Peyer's patch (tissue), 4 donors: ENCODE data around the gene TMEM14C. TPM values are rescaled to one million over a fixed set of nuclear protein-coding genes. Genes with fewer than 3 reads are reported as not detected.
A peak's percentile ranks its signal among the peaks of the same experiment; 100 is the strongest.
"Not testable (repeated sequence)": the region's sequence is repeated elsewhere in the genome, so short reads cannot be mapped to it uniquely, and the experiment has no call there.

Source experiments
- DNase-seq, 3 donors: peaks; one replicate each; pipeline ENCODE4 v3.0.0-alpha.2; 2017 to 2019
- H3K27ac ChIP-seq, 4 donors: fragments of 200-600 bp; sonication (generic); one replicate each; pipeline ENCODE4 v1.5.1; 2016 to 2019
- H3K27me3 ChIP-seq, 2 donors: fragments of 200-600 bp; sonication (generic); one replicate each; pipeline ENCODE4 v1.5.1; 2019
- H3K36me3 ChIP-seq, 3 donors: fragments of 200-600 bp; sonication (generic); one replicate each; pipeline ENCODE4 v1.5.1; 2016 to 2019
- H3K4me1 ChIP-seq, 4 donors: fragments of 200-600 bp; sonication (generic); one replicate each; pipeline ENCODE4 v1.5.1; 2016 to 2019
- H3K4me3 ChIP-seq, 4 donors: fragments of 200-600 bp; sonication (generic); 1 replicate in 3 of 4; 2 replicates in 1 of 4; pipeline ENCODE4 v1.5.1; 2016 to 2019; ENCODE audit warnings: mild to moderate bottlenecking in 1 of 4
- H3K9me3 ChIP-seq, 4 donors: fragments of 200-600 bp; sonication (generic); one replicate each; pipeline ENCODE4 v1.5.1; 2016 to 2019; ENCODE audit warnings: mild to moderate bottlenecking in 1 of 4
- CTCF ChIP-seq, 6 experiments: fragments of 450-650 bp in 4 of 6; fragments of 200-600 bp in 2 of 6; sonication (generic) in 1 of 6; IDR thresholded peaks; one replicate each; pipeline ENCODE4 v1.5.1; 2017 to 2019; ENCODE audit warnings: antibody characterized with exemption in 6 of 6, mild to moderate bottlenecking in 3 of 6, moderate library complexity in 1 of 6
- POLR2A ChIP-seq, 2 donors: fragments of 450-650 bp; IDR thresholded peaks; one replicate each; pipeline ENCODE4 v1.5.1; 2017; ENCODE audit warnings: antibody characterized with exemption in 2 of 2, mild to moderate bottlenecking in 2 of 2, moderate library complexity in 2 of 2
- total RNA-seq, 4 donors: library from RNA; depleted of rRNA; stranded (reverse); fragments of >200 nt; gene quantifications; one replicate each; pipeline ENCODE4 v1.1.0, GENCODE V29; 2016

Gene TMEM14C
- total RNA-seq, 4 donors from 2014 or later, result 30.5 to 62.5 (median 60.4) TPM

GRCh38 chr6:10746915-10747250 lies 24.0 kb downstream of the TMEM14C start:
- no peak for TF ChIP-seq POLR2A (IDR thresholded peaks at IDR 0.05)
- no peak for TF ChIP-seq CTCF (IDR thresholded peaks at IDR 0.05)
- H3K9me3 ChIP-seq, result no peaks in the 10 kb centered on the region
- H3K4me1 ChIP-seq, result peaks cover 0 to 21% (median 7%) of the 10 kb centered on the region in 4 donors
- H3K27ac ChIP-seq, result peak overlapping the region; percentile 77 to 86 (median 79)
- no peak for DNase-seq
- H3K27me3 ChIP-seq, result no peaks in the 10 kb centered on the region
- peaks cover 0 to 10% (median 0%) of the 10 kb centered on the region in 3 donors for H3K36me3 ChIP-seq
- peak overlapping the region; percentile 58 to 80 (median 64) for H3K4me3 ChIP-seq

GRCh38 chr6:10747251-10747972 lies 24.5 kb downstream of the TMEM14C start, which contains the start of gene TMEM14B:
TSS of gene TMEM14B (plus strand) at chr6:10747805. CDS start at chr6:10749246, 1,441 bp downstream.
- Histone ChIP-seq H3K36me3 (peaks cover 0 to 14% (median 0%) of the 10 kb centered on the region in 3 donors), H3K27me3 (no peaks in the 10 kb centered on the region), H3K9me3 (no peaks in the 10 kb centered on the region), H3K4me3 (peak within 1 kb of the TSS; percentile 58 to 80 (median 64)), H3K4me1 (peaks cover 0 to 21% (median 7%) of the 10 kb centered on the region in 4 donors), H3K27ac (peak within 1 kb of the TSS; percentile 77 to 86 (median 79))
- DNase-seq, result peak; percentile 99 to 100 (median 100)
- TF ChIP-seq POLR2A (IDR thresholded peaks at IDR 0.05), result peak; percentile 76 to 87
- no peak for TF ChIP-seq CTCF (IDR thresholded peaks at IDR 0.05)

- peaks cover 0 to 21% (median 7%) of the 10 kb centered on the region in 4 donors for H3K4me1 ChIP-seq
- no peaks in the 10 kb centered on the region for H3K9me3 ChIP-seq
- no peak for DNase-seq
- no peak overlapping the region for H3K4me3 ChIP-seq
- no peaks in the 10 kb centered on the region for H3K27me3 ChIP-seq
- TF ChIP-seq CTCF (IDR thresholded peaks at IDR 0.05), result no peak
- no peak for TF ChIP-seq POLR2A (IDR thresholded peaks at IDR 0.05)
- peaks cover 0 to 36% (median 0%) of the 10 kb centered on the region in 3 donors for H3K36me3 ChIP-seq
- H3K27ac ChIP-seq, result no peak overlapping the region
Measured at GRCh38 chr6:10749734-10750133, 26.9 kb downstream of the TMEM14C start.

GRCh38 chr6:10750568-10750967 lies 27.7 kb downstream of the TMEM14C start:
- H3K27me3 ChIP-seq, H3K27ac ChIP-seq, H3K9me3 ChIP-seq, DNase-seq, H3K4me3 ChIP-seq: not testable (repeated sequence)
- Histone ChIP-seq H3K36me3 (peaks cover 0 to 45% (median 0%) of the 10 kb centered on the region in 3 donors), H3K4me1 (peaks cover 0 to 21% (median 7%) of the 10 kb centered on the region in 4 donors)

GRCh38 chr6:10751757-10752156 lies 28.9 kb downstream of the TMEM14C start:
- not testable (repeated sequence) for DNase-seq, H3K27ac ChIP-seq, H3K4me3 ChIP-seq, H3K27me3 ChIP-seq, H3K9me3 ChIP-seq
- H3K4me1 ChIP-seq, result peaks cover 0 to 17% (median 7%) of the 10 kb centered on the region in 4 donors
- peaks cover 0 to 57% (median 0%) of the 10 kb centered on the region in 3 donors for H3K36me3 ChIP-seq

GRCh38 chr6:10756085-10756484 lies 33.2 kb downstream of the TMEM14C start:
- DNase-seq, result no peak
- H3K4me1 ChIP-seq, result no peaks in the 10 kb centered on the region
- H3K4me3 ChIP-seq, result no peak overlapping the region
- H3K36me3 ChIP-seq, result peaks cover 0 to 62% (median 0%) of the 10 kb centered on the region in 3 donors
- H3K27ac ChIP-seq, result no peak overlapping the region
- no peaks in the 10 kb centered on the region for H3K9me3 ChIP-seq
- TF ChIP-seq POLR2A (IDR thresholded peaks at IDR 0.05), result no peak
- no peak for TF ChIP-seq CTCF (IDR thresholded peaks at IDR 0.05)
- H3K27me3 ChIP-seq, result no peaks in the 10 kb centered on the region
